ENCODE data around the gene ADD2. TPM values are rescaled to one million over a fixed set of nuclear protein-coding genes. Genes with fewer than 3 reads are reported as not detected.

Gene ADD2
- total RNA-seq, 1 experiment from 2014 or later = 3.5 TPM

GRCh38 chr2:70691497-70692140, 76.4 kb downstream of the ADD2 start:
- intact Hi-C loops (cut with micrococcal nuclease; ENCODE audit: unreplicated experiment) = no loop called here
- Histone ChIP-seq H3K4me3 (no peak overlapping the region), H3K27me3 (ENCODE audit: insufficient read depth, low read depth) (peaks cover 36% of the 10 kb centered on the region; the same call in 1 of the 2 replicates), H3K79me2 (ENCODE audit: low read depth) (no peaks in the 10 kb centered on the region), H3F3A (ENCODE audit: insufficient read depth, low read depth) (no peaks in the 10 kb centered on the region), H3K9me3 (ENCODE audit: insufficient read depth, low read depth) (no peaks in the 10 kb centered on the region), H4K20me1 (ENCODE audit: insufficient read depth) (no peaks in the 10 kb centered on the region), H3K27ac (no peak overlapping the region), H3K36me3 (ENCODE audit: low read depth) (no peaks in the 10 kb centered on the region), H2AFZ (no peak overlapping the region), H3K4me2 (no peak overlapping the region), H3K9me2 (ENCODE audit: insufficient read depth) (no peaks in the 10 kb centered on the region), H3K4me1 (replicated peaks; ENCODE audit: insufficient read depth) (no peaks in the 10 kb centered on the region)
- POLR2A ChIA-PET (ENCODE audit: unreplicated experiment) = no interaction called here
- DNase-seq = no peak
- no TSS peak for BruUV-seq (replicated peaks)
- no peak for TF ChIP-seq CTCF (conservative IDR thresholded peaks at IDR 0.05)
- TF ChIP-seq EZH2 (IDR thresholded peaks at IDR 0.05; ENCODE audit: low read depth) = no peak
- CTCF ChIA-PET = no interaction called here

DNA sequence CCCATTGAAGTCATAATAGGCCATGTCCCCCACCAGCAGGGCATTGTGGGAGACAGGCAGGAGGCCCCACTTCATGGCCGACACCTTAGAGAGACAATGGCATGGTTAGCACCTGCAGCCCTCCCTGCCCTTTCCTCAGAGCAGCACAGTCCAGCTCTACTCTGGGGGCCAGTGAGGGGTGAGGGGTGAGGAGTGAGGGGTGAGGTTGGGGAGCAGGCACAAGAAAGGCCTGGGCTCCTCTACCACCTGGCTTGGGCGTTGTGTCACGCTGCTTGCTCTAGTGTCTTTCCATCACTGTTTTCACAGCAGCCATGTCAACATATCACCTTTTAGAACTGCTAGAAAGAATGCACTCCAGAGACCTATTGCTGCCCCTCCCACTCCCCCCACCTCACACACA, 77.2 kb downstream of the ADD2 start:
- Histone ChIP-seq H3K4me2 (no peak overlapping the region), H3F3A (ENCODE audit: insufficient read depth, low read depth) (no peaks in the 10 kb centered on the region), H3K9me3 (ENCODE audit: insufficient read depth, low read depth) (no peaks in the 10 kb centered on the region), H3K36me3 (ENCODE audit: low read depth) (no peaks in the 10 kb centered on the region), H3K4me3 (no peak overlapping the region), H4K20me1 (ENCODE audit: insufficient read depth) (no peaks in the 10 kb centered on the region), H2AFZ (no peak overlapping the region), H3K4me1 (replicated peaks; ENCODE audit: insufficient read depth) (no peaks in the 10 kb centered on the region), H3K9me2 (ENCODE audit: insufficient read depth) (no peaks in the 10 kb centered on the region), H3K27ac (no peak overlapping the region), H3K27me3 (ENCODE audit: insufficient read depth, low read depth) (peaks cover 34% of the 10 kb centered on the region; the same call in 1 of the 2 replicates), H3K79me2 (ENCODE audit: low read depth) (no peaks in the 10 kb centered on the region)
- intact Hi-C loops (cut with micrococcal nuclease; ENCODE audit: unreplicated experiment) = no loop called here
- BruUV-seq (replicated peaks) = no TSS peak
- ChIA-PET POLR2A (ENCODE audit: unreplicated experiment) (no interaction called here), CTCF (no interaction called here)
- no peak for DNase-seq
- TF ChIP-seq EZH2 (IDR thresholded peaks at IDR 0.05; ENCODE audit: low read depth) (no peak), CTCF (conservative IDR thresholded peaks at IDR 0.05) (no peak)

- Histone ChIP-seq H3K9me2 (ENCODE audit: insufficient read depth) (no peaks in the 10 kb centered on the region), H3K9me3 (ENCODE audit: insufficient read depth, low read depth) (no peaks in the 10 kb centered on the region), H3K27me3 (ENCODE audit: insufficient read depth, low read depth) (peaks cover 29% of the 10 kb centered on the region; the same call in 1 of the 2 replicates), H4K20me1 (ENCODE audit: insufficient read depth) (no peaks in the 10 kb centered on the region), H3K36me3 (ENCODE audit: low read depth) (no peaks in the 10 kb centered on the region), H3K4me2 (no peak overlapping the region), H3K4me3 (no peak overlapping the region), H2AFZ (no peak overlapping the region), H3K27ac (no peak overlapping the region), H3K79me2 (ENCODE audit: low read depth) (no peaks in the 10 kb centered on the region), H3K4me1 (replicated peaks; ENCODE audit: insufficient read depth) (no peaks in the 10 kb centered on the region), H3F3A (ENCODE audit: insufficient read depth, low read depth) (no peaks in the 10 kb centered on the region)
- TF ChIP-seq CTCF (conservative IDR thresholded peaks at IDR 0.05) (no peak), EZH2 (IDR thresholded peaks at IDR 0.05; ENCODE audit: low read depth) (no peak)
- intact Hi-C loops (cut with micrococcal nuclease; ENCODE audit: unreplicated experiment) = no loop called here
- CTCF ChIA-PET = no interaction called here
- POLR2A ChIA-PET (ENCODE audit: unreplicated experiment) = no interaction called here
- BruUV-seq (replicated peaks) = no TSS peak
- no peak for DNase-seq
Measured at GRCh38 chr2:70688427-70688826, 79.6 kb downstream of the ADD2 start.

All from PC-9 (cell line).